OCI-LY1 (cell line): ENCODE results near the gene SLC35D2.

Source experiments
- H2AFZ ChIP-seq: fragments of 200-600 bp; sonication (generic), shearing (Covaris generic); 2 replicates; pipeline ENCODE4 v1.6.0; 2014; ENCODE audit warnings: antibody characterized with exemption, mild to moderate bottlenecking, low read length
- H3F3A ChIP-seq: fragments of 200-600 bp; sonication (generic), shearing (Covaris generic); 2 replicates; pipeline ENCODE4 v1.6.0; 2014; ENCODE audit warnings: mild to moderate bottlenecking, antibody characterized with exemption, low read length, moderate library complexity; ENCODE audit not compliant: insufficient read depth
- H3K27ac ChIP-seq: fragments of 200-600 bp; sonication (generic); 2 replicates; pipeline ENCODE4 v1.5.1; 2014; ENCODE audit warnings: low read length, mixed run types, mild to moderate bottlenecking, low read depth; ENCODE audit not compliant: poor library complexity, severe bottlenecking
- H3K27me3 ChIP-seq: fragments of 200-600 bp; sonication (generic); 2 replicates; pipeline ENCODE4 v1.6.0; 2014; ENCODE audit warnings: antibody characterized with exemption, mild to moderate bottlenecking, low read length, moderate library complexity; ENCODE audit not compliant: insufficient read depth
- H3K36me3 ChIP-seq: fragments of 200-600 bp; sonication (generic); 2 replicates; pipeline ENCODE4 v1.6.1; 2014; ENCODE audit warnings: mild to moderate bottlenecking, antibody characterized with exemption, low read length, moderate library complexity, mixed read lengths; ENCODE audit not compliant: insufficient read depth
- H3K4me1 ChIP-seq: fragments of 200-600 bp; sonication (generic); 2 replicates; pipeline ENCODE4 v1.5.1; 2014; ENCODE audit warnings: mild to moderate bottlenecking, low read length, moderate library complexity; ENCODE audit not compliant: insufficient read depth, severe bottlenecking
- H3K4me2 ChIP-seq: fragments of 200-600 bp; sonication (generic), shearing (Covaris generic); 2 replicates; pipeline ENCODE4 v1.6.1; 2014; ENCODE audit warnings: low read length
- H3K4me3 ChIP-seq: fragments of 200-600 bp; sonication (generic); 2 replicates; pipeline ENCODE4 v1.5.1; 2014; ENCODE audit warnings: low read length, low read depth, mild to moderate bottlenecking, mixed read lengths; ENCODE audit not compliant: poor library complexity, severe bottlenecking
- H3K79me2 ChIP-seq: fragments of 200-600 bp; shearing (Covaris generic); 2 replicates; pipeline ENCODE4 v1.6.1; 2016; ENCODE audit warnings: mixed run types, low read length, mixed read lengths; ENCODE audit not compliant: insufficient read depth
- H3K9ac ChIP-seq: fragments of 200-600 bp; sonication (generic), shearing (Covaris generic); 2 replicates; pipeline ENCODE4 v1.6.1; 2014; ENCODE audit warnings: mild to moderate bottlenecking, low read length, mixed read lengths
- H3K9me2 ChIP-seq: fragments of 200-600 bp; sonication (generic), shearing (Covaris generic); 2 replicates; pipeline ENCODE4 v1.6.1; 2014; ENCODE audit warnings: low read depth, mild to moderate bottlenecking, low read length, mixed read lengths
- H3K9me3 ChIP-seq: fragments of 200-600 bp; shearing (Covaris generic); 2 replicates; pipeline ENCODE4 v1.6.1; 2014; ENCODE audit warnings: low read length, mixed read lengths
- H4K20me1 ChIP-seq: fragments of 200-600 bp; sonication (generic), shearing (Covaris generic); 2 replicates; pipeline ENCODE4 v1.6.0; 2016; ENCODE audit warnings: mild to moderate bottlenecking, low read length; ENCODE audit not compliant: insufficient read depth
- CTCF ChIP-seq: fragments of 200-600 bp; sonication (generic), shearing (Covaris generic); IDR thresholded peaks from 2 replicates; pipeline ENCODE4 v1.5.1; 2017; ENCODE audit warnings: mild to moderate bottlenecking, antibody characterized with exemption, low read length, moderate library complexity, mixed read lengths
- EZH2 ChIP-seq: fragments of 200-600 bp; sonication (generic), shearing (Covaris generic); IDR thresholded peaks from 2 replicates; pipeline ENCODE4 v1.8.0; 2017; ENCODE audit warnings: borderline replicate concordance, mixed run types, mild to moderate bottlenecking, antibody characterized with exemption, low read length, moderate library complexity, mixed read lengths

The SLC35D2 gene

GRCh38 chr9:96413302-96414221, 30.1 kb upstream of the SLC35D2 start:
- Histone ChIP-seq H2AFZ (no peak overlapping the region), H3K9ac (peak overlapping the region; percentile 58), H3F3A (peaks cover 4% of the 10 kb centered on the region; the same call in 1 of the 2 replicates), H4K20me1 (no peaks in the 10 kb centered on the region), H3K4me1 (peaks cover 44% of the 10 kb centered on the region), H3K27ac (peak overlapping the region; percentile 95), H3K36me3 (peaks cover 43% of the 10 kb centered on the region), H3K4me3 (peak overlapping the region; percentile 54), H3K79me2 (peaks cover 78% of the 10 kb centered on the region), H3K9me2 (no peaks in the 10 kb centered on the region), H3K27me3 (no peaks in the 10 kb centered on the region), H3K9me3 (no peaks in the 10 kb centered on the region), H3K4me2 (peak overlapping the region; percentile 81)
- TF ChIP-seq EZH2 (no peak), CTCF (peak; percentile 19; the same call in 1 of the 2 replicates)

- H3K27ac ChIP-seq = peak overlapping the region; percentile 95
- H3K9me2 ChIP-seq = no peaks in the 10 kb centered on the region
- TF ChIP-seq CTCF = no peak
- H3K4me1 ChIP-seq = peaks cover 44% of the 10 kb centered on the region
- H3K27me3 ChIP-seq = no peaks in the 10 kb centered on the region
- no peak overlapping the region for H3K4me3 ChIP-seq
- 0 out of 2 replicates have a peak overlapping the region, but pooled peaks have one; percentile 2 for H3K4me2 ChIP-seq
- H3F3A ChIP-seq = peaks cover 4% of the 10 kb centered on the region; the same call in 1 of the 2 replicates
- no peaks in the 10 kb centered on the region for H3K9me3 ChIP-seq
- H3K79me2 ChIP-seq = peaks cover 87% of the 10 kb centered on the region
- H3K36me3 ChIP-seq = peaks cover 51% of the 10 kb centered on the region
- H3K9ac ChIP-seq = no peak overlapping the region; the same call in 1 of the 2 replicates
- H2AFZ ChIP-seq = no peak overlapping the region
- H4K20me1 ChIP-seq = no peaks in the 10 kb centered on the region
Measured at GRCh38 chr9:96412174-96412913, 28.8 kb upstream of the SLC35D2 start.

- Histone ChIP-seq H3K36me3 (peaks cover 49% of the 10 kb centered on the region), H3K79me2 (peaks cover 90% of the 10 kb centered on the region), H3K9me2 (no peaks in the 10 kb centered on the region)
Measured at GRCh38 chr9:96411129-96411838, 27.8 kb upstream of the SLC35D2 start.

More at GRCh38 chr9:96411129-96411838, 27.8 kb upstream of the SLC35D2 start:
- H3F3A ChIP-seq = peaks cover 4% of the 10 kb centered on the region; the same call in 1 of the 2 replicates
- H3K9me3 ChIP-seq = no peaks in the 10 kb centered on the region
- H3K4me3 ChIP-seq = no peak overlapping the region
- peaks cover 38% of the 10 kb centered on the region for H3K4me1 ChIP-seq
- no peaks in the 10 kb centered on the region for H3K27me3 ChIP-seq
- no peaks in the 10 kb centered on the region for H4K20me1 ChIP-seq
- no peak overlapping the region for H3K4me2 ChIP-seq
- no peak overlapping the region for H2AFZ ChIP-seq
- H3K9ac ChIP-seq = no peak overlapping the region
- H3K27ac ChIP-seq = no peak overlapping the region
- no peak for TF ChIP-seq EZH2
- no peak for TF ChIP-seq CTCF
